Neural crest cell (in vitro differentiated cells): ENCODE results near the gene HOXB1. TPM values are rescaled to one million over a fixed set of nuclear protein-coding genes. Genes with fewer than 3 reads are reported as not detected.

Source experiments
- DNase-seq: peaks from one replicate; pipeline ENCODE4 v3.0.0; 2021; ENCODE audit warnings: low read depth, mixed read lengths, low spot score
- H3K27ac Mint-ChIP-seq: one replicate; pipeline ENCODE4 v1.8.0; 2021; ENCODE audit warnings: mild to moderate bottlenecking, mixed read lengths; ENCODE audit not compliant: unreplicated experiment
- H3K27me3 Mint-ChIP-seq: 2 replicates; pipeline ENCODE4 v1.8.0; 2021; ENCODE audit warnings: low read depth, mild to moderate bottlenecking, mixed read lengths
- H3K36me3 Mint-ChIP-seq: 2 replicates; pipeline ENCODE4 v1.8.0; 2021; ENCODE audit warnings: low read depth, mild to moderate bottlenecking, mixed read lengths
- H3K4me1 Mint-ChIP-seq: 2 replicates; pipeline ENCODE4 v1.8.0; 2021; ENCODE audit warnings: mixed read lengths
- H3K4me3 Mint-ChIP-seq: one replicate; pipeline ENCODE4 v1.8.0; 2021; ENCODE audit warnings: mild to moderate bottlenecking, mixed read lengths
- H3K9me3 Mint-ChIP-seq: 2 replicates; pipeline ENCODE4 v1.8.0; 2021; ENCODE audit warnings: mixed read lengths
- total RNA-seq: library from RNA; stranded (reverse); gene quantifications from 2 replicates; pipeline ENCODE4 v1.2.1, GENCODE V29; 2021
- TF ChIP-seq, protein P1 (sequence below): fragments of 200-600 bp; sonication (generic); conservative IDR thresholded peaks from 2 replicates; pipeline ENCODE4 v1.5.0; 2021; ENCODE audit warnings: antibody characterized with exemption, mild to moderate bottlenecking

Gene HOXB1
- total RNA-seq, 1 donor from 2014 or later = 3.6 TPM

GRCh38 chr17:48547808-48548522, 17.2 kb upstream of the HOXB1 start:
- Mint-ChIP-seq H3K4me3 (peak overlapping the region; percentile 93), H3K27ac (peak overlapping the region; percentile 89), H3K4me1 (peaks cover 69% of the 10 kb centered on the region), H3K27me3 (peaks cover 96% of the 10 kb centered on the region), H3K9me3 (no peaks in the 10 kb centered on the region), H3K36me3 (peaks cover 11% of the 10 kb centered on the region)
- no peak for DNase-seq
- TF ChIP-seq, protein P1, sequence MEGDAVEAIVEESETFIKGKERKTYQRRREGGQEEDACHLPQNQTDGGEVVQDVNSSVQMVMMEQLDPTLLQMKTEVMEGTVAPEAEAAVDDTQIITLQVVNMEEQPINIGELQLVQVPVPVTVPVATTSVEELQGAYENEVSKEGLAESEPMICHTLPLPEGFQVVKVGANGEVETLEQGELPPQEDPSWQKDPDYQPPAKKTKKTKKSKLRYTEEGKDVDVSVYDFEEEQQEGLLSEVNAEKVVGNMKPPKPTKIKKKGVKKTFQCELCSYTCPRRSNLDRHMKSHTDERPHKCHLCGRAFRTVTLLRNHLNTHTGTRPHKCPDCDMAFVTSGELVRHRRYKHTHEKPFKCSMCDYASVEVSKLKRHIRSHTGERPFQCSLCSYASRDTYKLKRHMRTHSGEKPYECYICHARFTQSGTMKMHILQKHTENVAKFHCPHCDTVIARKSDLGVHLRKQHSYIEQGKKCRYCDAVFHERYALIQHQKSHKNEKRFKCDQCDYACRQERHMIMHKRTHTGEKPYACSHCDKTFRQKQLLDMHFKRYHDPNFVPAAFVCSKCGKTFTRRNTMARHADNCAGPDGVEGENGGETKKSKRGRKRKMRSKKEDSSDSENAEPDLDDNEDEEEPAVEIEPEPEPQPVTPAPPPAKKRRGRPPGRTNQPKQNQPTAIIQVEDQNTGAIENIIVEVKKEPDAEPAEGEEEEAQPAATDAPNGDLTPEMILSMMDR = no peak

DNA sequence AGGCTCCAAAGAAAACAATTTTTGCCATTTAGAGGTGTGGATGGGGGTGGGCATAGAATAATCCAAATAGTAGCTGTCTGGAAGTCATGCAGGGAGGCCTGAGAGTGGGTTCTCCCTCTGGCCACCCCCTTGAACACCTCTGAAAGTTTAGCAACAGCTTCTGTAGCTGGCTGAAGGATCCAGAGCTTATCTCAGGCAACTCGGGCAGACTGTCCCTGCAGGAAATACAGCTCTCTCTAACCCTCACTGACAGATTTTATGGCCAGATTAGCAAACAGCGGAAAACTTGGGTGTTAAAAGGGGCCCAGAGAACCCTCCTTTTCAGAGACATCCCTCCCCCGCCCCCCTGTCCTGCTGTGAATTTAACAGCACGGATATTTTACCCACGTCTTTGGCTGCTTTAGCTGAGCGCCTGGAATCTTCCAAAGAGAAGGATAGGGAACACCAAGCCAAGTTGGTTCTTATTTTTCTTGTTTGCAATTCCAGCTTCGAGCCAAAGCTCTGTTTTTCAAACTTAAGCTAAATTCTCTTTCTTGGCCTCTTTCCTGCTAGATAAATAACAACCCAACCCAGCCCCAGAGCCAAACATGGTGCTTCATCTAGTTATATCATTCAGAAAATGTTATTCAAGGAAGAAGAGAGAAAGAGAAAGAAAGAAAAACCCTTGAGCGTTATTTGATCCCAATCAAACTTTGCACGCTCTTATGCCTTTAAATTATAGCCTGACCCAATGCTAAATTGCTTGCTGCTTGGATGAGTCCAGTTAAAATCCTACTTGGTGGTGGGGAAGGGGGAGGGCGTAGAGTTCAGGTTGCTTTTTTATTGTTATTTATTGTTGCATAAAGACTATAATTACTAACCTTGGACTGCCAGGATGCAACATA, 16.4 kb upstream of the HOXB1 start:
- DNase-seq = no peak
- peak overlapping the region; percentile 93 for H3K27ac Mint-ChIP-seq
- H3K4me3 Mint-ChIP-seq = peak overlapping the region; percentile 93
- H3K9me3 Mint-ChIP-seq = no peaks in the 10 kb centered on the region
- peaks cover 94% of the 10 kb centered on the region for H3K27me3 Mint-ChIP-seq
- peaks cover 14% of the 10 kb centered on the region for H3K36me3 Mint-ChIP-seq
- H3K4me1 Mint-ChIP-seq = peaks cover 66% of the 10 kb centered on the region
- TF ChIP-seq, protein P1 = no peak

DNA sequence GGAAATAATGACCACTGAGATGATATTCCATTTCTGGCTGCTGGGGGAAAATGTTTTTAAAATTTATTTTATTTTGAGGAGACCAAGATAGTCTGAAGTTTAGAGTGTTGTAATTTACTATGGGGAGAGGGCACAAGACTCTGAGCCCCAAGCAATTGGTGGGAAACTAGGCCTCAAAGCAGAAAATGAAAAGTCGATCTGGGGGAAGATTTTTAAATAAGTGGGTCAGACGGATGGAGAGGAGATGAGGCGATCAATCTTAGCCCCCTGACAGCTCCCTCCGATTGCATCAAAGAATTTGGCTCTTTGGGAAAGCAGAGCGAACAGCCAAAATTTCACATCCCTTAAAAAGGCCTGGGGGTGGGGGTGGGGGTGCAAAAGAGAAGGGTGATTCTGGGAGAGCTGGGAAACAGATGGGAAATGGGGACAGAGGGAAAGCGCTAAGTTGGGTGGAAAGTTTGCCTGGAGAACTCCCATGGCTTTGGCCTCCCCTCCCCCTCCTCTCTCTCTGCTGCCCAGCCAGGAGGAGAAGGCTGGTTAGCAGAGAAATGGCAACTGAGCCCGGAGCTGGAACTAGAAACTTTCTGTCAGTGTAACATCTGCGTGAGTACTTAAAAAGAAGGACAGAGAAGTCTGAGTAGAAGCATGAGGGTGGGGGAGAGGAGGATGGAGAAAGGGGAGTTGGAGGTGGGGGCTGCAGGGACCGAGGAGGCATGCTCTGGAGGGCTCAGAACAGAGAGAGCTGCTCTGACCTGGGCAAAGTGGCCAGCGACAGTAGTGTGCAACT, 15.5 kb upstream of the HOXB1 start:
- Mint-ChIP-seq H3K4me3 (peak overlapping the region; percentile 93), H3K9me3 (no peaks in the 10 kb centered on the region), H3K27me3 (peaks cover 92% of the 10 kb centered on the region), H3K36me3 (peaks cover 16% of the 10 kb centered on the region), H3K4me1 (peaks cover 66% of the 10 kb centered on the region), H3K27ac (peak overlapping the region; percentile 93)
- TF ChIP-seq, protein P1 = no peak
- DNase-seq = no peak

DNA sequence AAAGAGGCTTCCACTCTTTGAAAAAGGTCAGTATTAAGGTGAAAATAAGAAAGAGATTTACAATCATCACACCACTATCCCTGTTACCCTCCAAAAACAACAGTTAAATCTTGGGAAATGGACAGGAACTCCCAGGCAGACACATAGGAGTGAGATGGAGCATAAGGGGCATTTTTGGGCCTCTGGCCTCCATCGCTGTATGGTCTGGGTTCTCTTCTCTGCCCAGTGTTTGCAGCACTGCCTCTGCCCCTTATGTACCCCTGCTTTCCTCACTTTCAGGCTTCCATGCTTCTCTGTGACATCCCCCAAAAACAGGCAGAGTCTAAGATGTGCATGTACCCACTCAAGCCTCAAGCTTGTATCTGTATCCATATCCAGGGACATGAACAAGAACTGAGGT, 14.7 kb upstream of the HOXB1 start:
- H3K27me3 Mint-ChIP-seq = peaks cover 90% of the 10 kb centered on the region
- peak overlapping the region; percentile 93 for H3K27ac Mint-ChIP-seq
- H3K36me3 Mint-ChIP-seq = peaks cover 16% of the 10 kb centered on the region
- TF ChIP-seq, protein P1 = no peak
- DNase-seq = no peak
- peak overlapping the region; percentile 93 for H3K4me3 Mint-ChIP-seq
- H3K4me1 Mint-ChIP-seq = peaks cover 69% of the 10 kb centered on the region
- no peaks in the 10 kb centered on the region for H3K9me3 Mint-ChIP-seq

DNA sequence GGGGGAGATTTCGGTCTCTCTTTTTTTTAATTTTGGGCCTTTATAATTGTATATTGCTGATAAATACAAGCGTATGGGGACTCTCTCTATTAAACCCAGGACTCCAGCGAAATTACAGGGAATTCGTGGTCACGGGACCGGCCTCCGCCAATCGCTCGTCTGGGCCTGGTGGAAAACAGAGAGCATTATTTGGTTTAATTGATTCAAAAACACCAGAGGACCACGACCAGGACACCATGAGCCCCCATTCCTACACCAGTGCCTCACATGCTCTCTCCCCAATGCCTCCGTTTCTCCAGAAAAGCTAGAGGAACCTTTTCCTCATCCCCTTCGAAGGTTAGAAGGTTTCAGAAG, 14.2 kb upstream of the HOXB1 start, which contains the start of gene HOXB2:
Gene HOXB2, minus strand, starts transcription at position 88 of the 354 bp plus-strand sequence. CDS start 198 bp downstream, outside the sequence.
- Mint-ChIP-seq H3K27me3 (peaks cover 90% of the 10 kb centered on the region), H3K4me1 (peaks cover 72% of the 10 kb centered on the region), H3K27ac (peak within 1 kb of the TSS; percentile 93), H3K4me3 (peak within 1 kb of the TSS; percentile 93), H3K36me3 (peaks cover 19% of the 10 kb centered on the region), H3K9me3 (no peaks in the 10 kb centered on the region)
- DNase-seq = no peak
- TF ChIP-seq, protein P1 = no peak
